LNCAP (cell line): ENCODE data around the gene SPTLC2.

Experiments used
- CTCF ChIP-seq: fragments of 450-650 bp; IDR thresholded peaks from 2 replicates; pipeline ENCODE4 v1.5.1; 2017; ENCODE audit warnings: mild to moderate bottlenecking

SPTLC2 gene

DNA sequence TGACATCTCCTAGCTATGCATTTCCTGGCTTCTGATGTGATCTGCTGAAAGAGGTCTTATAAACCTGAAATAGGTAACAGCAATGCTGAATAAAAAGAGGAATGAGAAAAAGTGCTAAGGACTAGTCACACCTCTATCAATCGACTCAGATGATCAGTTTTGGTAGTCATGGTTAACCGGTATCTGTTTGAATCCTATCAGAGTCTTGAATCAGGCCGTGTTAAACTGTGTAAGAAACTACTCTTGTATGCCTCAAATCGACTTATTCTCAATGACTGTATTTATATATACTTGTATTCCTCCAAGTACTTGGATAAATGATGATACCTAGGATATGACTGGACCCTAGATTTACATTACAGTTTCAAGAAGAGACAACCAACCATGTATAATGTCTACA is 107.1 kb downstream of the SPTLC2 start:
- no peak for TF ChIP-seq CTCF

- no peak for TF ChIP-seq CTCF
Measured at GRCh38 chr14:77508876-77509275, 107.6 kb downstream of the SPTLC2 start.

- TF ChIP-seq CTCF, result no peak
Measured at GRCh38 chr14:77508249-77508648, 108.2 kb downstream of the SPTLC2 start.

GRCh38 chr14:77507762-77508161 is 108.7 kb downstream of the SPTLC2 start:
- TF ChIP-seq CTCF, result no peak

GRCh38 chr14:77505031-77505430 is 111.4 kb downstream of the SPTLC2 start:
- TF ChIP-seq CTCF, result no peak

DNA sequence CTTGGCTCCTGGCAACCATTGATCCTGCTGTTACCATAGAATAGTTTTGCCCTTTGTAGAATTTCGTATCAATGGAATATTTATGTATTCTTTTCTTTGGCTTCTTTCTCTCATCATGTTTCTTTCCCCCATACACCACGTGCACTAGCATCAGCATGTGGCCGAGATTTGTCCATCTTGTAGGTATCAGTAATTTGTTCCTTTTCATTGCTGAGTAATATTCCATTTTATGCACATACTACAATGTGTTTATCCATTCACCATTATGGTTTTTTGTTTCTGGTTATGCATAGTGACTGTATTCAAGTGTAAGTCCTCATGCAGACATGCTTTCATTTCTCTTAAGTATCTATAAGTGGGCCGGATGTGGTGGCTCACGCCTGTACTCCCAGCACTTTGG is 113.3 kb downstream of the SPTLC2 start:
- TF ChIP-seq CTCF, result no peak

DNA sequence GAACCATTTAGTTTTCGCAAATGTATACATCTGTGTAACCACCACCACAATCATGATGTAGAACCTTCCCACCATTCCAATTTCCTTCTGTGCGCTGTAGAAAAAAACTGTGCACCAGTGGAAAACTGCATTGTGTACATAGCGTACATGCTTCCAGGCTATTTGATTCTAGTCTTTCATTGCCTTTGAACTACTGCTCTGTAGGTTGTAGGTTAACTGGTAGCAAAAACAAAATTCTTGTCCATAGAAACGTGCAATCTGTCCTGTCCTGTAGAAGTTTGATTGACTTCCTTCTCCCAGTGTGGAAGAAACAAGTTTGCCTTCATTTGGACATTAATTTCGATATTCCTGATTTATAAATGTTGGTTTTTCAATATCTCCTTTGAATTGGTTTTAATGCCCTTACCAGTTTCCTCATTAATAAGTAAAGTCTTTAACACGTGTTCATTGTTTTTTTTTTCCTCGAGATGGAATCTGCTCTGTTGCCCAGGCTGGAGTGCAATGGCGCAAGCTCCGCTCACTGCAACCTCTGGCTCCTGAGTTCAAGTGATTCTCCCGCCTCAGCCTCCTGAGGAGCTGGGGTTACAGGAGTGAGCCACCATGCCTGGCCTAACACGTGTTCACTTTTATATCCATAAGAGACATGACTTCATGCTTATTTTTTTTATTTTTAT is 114.2 kb downstream of the SPTLC2 start:
- no peak for TF ChIP-seq CTCF

DNA sequence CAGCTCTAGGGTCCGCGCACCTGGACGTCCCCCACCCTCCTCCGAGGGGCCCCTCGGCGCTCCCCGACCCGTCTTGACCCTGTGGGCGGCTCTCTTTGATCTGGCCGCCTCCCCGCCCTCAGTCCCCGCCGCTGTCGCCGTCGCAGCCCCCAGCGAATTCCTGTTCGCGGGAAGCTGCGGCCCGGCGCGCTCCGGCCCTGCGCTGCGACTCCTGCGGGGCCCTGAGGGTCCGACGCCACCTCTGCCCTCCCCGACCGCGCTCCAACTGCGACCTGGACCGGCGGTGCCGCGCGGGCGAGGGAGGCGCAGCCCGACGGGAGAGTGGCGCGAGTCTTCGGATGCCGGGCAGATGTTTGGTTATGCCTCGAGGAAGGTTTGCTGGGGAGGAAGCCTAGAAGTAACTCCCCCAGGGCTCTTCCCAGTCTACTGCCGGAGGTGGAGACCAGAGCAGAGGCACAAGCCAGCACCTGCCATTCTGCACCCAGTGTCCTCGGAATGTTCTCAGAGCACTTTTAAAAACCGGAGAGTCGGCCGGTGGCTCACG is 117.4 kb downstream of the SPTLC2 start:
- TF ChIP-seq CTCF, result no peak
